Stomach (tissue), 4 donors: Measurements from ENCODE around the gene STEAP2.

Experiments
- CTCF ChIP-seq, 7 experiments: fragments of 450-650 bp in 4 of 7; fragments of 200-600 bp in 3 of 7; sonication (generic) in 3 of 7; IDR thresholded peaks; one replicate each; pipeline ENCODE4 v1.5.1; 2016 to 2019; ENCODE audit warnings: antibody characterized with exemption in 7 of 7, control low read depth in 2 of 7, mild to moderate bottlenecking in 1 of 7
- POLR2A ChIP-seq, 4 donors: fragments of 450-650 bp; IDR thresholded peaks; one replicate each; pipeline ENCODE4 v1.6.1; 2016; ENCODE audit warnings: antibody characterized with exemption in 4 of 4, control low read depth in 2 of 4, mild to moderate bottlenecking in 1 of 4, moderate library complexity in 1 of 4

GRCh38 chr7:90216080-90216674, 4.6 kb downstream of the STEAP2 start:
- TF ChIP-seq CTCF (IDR thresholded peaks at IDR 0.05) (no peak), POLR2A (IDR thresholded peaks at IDR 0.05) (no peak)
